ENCODE results near the gene COQ5. TPM values are rescaled to one million over a fixed set of nuclear protein-coding genes. Genes with fewer than 3 reads are reported as not detected.

Gene COQ5
- total and polyA plus RNA-seq, 9 donors = 20.7 to 34.0 (median 22.7) TPM

DNA sequence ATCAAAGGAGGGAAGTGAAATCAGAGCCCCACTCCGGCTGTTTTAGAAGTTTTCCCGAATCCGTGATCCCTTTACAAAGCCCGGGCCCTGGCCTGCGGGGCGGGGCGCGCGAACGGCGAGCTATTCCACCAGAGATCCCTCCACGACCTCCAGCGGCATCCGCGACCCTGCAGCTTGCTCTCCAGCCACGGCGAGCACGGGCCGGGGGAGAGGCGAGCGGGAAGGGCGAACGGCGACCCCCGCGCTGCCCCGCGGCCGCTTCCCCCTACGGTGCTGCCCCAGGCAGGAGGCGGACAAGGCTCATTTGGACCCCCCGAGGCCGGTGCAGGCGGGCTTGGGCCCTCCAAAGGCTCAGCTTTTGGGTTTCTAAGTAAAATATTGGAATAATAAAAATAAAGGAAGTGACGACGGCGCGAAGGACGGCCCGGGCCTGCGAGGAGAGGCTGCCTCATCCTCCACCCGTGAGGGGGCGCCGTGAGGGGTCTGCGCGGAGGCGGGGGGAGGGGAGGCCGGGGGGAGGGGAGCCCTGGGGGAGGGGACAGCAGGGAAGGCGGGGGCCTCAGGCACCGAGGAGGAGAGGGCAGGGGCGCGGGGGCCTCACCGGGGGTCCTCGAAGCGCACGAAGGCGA, 60.0 kb downstream of the COQ5 start:
- Histone ChIP-seq H3K9me3 (no peaks in the 10 kb centered on the region), H3K27me3 (no peaks in the 10 kb centered on the region), H3K27ac (peak overlapping the region; percentile 87 to 89), H3K4me1 (ENCODE audit: insufficient read depth) (peaks cover 9% of the 10 kb centered on the region), H3K36me3 (no peaks in the 10 kb centered on the region), H3K4me3 (peak overlapping the region; percentile 79)
- TF ChIP-seq, protein P1, sequence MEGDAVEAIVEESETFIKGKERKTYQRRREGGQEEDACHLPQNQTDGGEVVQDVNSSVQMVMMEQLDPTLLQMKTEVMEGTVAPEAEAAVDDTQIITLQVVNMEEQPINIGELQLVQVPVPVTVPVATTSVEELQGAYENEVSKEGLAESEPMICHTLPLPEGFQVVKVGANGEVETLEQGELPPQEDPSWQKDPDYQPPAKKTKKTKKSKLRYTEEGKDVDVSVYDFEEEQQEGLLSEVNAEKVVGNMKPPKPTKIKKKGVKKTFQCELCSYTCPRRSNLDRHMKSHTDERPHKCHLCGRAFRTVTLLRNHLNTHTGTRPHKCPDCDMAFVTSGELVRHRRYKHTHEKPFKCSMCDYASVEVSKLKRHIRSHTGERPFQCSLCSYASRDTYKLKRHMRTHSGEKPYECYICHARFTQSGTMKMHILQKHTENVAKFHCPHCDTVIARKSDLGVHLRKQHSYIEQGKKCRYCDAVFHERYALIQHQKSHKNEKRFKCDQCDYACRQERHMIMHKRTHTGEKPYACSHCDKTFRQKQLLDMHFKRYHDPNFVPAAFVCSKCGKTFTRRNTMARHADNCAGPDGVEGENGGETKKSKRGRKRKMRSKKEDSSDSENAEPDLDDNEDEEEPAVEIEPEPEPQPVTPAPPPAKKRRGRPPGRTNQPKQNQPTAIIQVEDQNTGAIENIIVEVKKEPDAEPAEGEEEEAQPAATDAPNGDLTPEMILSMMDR (IDR thresholded peaks at IDR 0.05) = no peak
- TF ChIP-seq POLR2A (IDR thresholded peaks at IDR 0.05) = no peak
- 0 to 1% (median 1%) methylated on average over 45 to 57 of the region's 57 CpGs for WGBS, 3 donors
- peak; percentile 37 to 70 (median 62) for DNase-seq
- intact Hi-C loops (cut with DNase I) = no loop called here

DNA sequence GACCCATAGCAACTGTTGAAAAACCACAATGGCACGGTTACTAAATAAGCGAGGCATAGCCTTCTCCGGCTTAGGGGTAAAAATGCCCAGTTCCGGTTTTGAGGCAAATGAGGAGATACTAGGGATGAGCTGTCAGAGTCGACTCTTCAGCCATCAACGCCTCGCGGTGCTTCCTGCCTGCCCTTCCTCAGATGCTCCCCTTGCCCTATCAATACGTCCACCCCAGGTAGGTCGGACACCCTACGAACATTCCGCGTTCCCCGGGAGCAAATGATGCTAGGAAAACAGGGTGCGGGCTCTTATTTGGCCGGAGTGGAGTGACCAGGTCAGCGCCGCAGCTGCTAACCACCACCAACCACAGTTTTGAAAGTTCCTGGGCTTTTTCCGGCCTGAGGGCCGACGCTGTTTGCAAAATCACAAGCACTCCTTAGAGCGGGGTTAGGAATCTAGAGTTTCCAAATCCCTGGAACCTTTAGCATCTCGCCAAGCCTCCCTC, 60.6 kb downstream of the COQ5 start:
- Histone ChIP-seq H3K27ac (peak overlapping the region; percentile 87 to 89), H3K27me3 (no peaks in the 10 kb centered on the region), H3K9me3 (no peaks in the 10 kb centered on the region), H3K4me3 (peak overlapping the region; percentile 79), H3K36me3 (no peaks in the 10 kb centered on the region), H3K4me1 (ENCODE audit: insufficient read depth) (peaks cover 9% of the 10 kb centered on the region)
- TF ChIP-seq, protein P1 (IDR thresholded peaks at IDR 0.05) = no peak
- no peak for TF ChIP-seq POLR2A (IDR thresholded peaks at IDR 0.05)
- peak in 4 of 5 donors; percentile 30 to 59 (median 45) for DNase-seq
- WGBS, 3 donors = 1% methylated on average over 22 to 23 of the region's 23 CpGs
- intact Hi-C loops (cut with DNase I) = no loop called here

GRCh38 chr12:120467439-120467838, 61.5 kb downstream of the COQ5 start:
- H3K36me3 ChIP-seq = no peaks in the 10 kb centered on the region
- WGBS, 3 donors = 81 to 86% (median 83%) methylated on average over 6 of the region's 6 CpGs
- H3K4me1 ChIP-seq (ENCODE audit: insufficient read depth) = peaks cover 9% of the 10 kb centered on the region
- intact Hi-C loops (cut with DNase I) = no loop called here
- no peak for DNase-seq
- no peak overlapping the region for H3K4me3 ChIP-seq
- H3K27me3 ChIP-seq = no peaks in the 10 kb centered on the region
- no peak overlapping the region for H3K27ac ChIP-seq
- TF ChIP-seq, protein P1 (IDR thresholded peaks at IDR 0.05) = no peak
- H3K9me3 ChIP-seq = no peaks in the 10 kb centered on the region

GRCh38 chr12:120466560-120467315, 62.2 kb downstream of the COQ5 start:
- Histone ChIP-seq H3K27me3 (no peaks in the 10 kb centered on the region), H3K9me3 (no peaks in the 10 kb centered on the region), H3K4me1 (ENCODE audit: insufficient read depth) (peaks cover 9% of the 10 kb centered on the region), H3K4me3 (no peak overlapping the region), H3K27ac (no peak overlapping the region), H3K36me3 (no peaks in the 10 kb centered on the region)
- 40 to 46% (median 41%) methylated on average over 8 of the region's 8 CpGs for WGBS, 3 donors
- no peak for TF ChIP-seq POLR2A (IDR thresholded peaks at IDR 0.05)
- TF ChIP-seq EP300 (IDR thresholded peaks at IDR 0.05) = no peak
- TF ChIP-seq, protein P1 (IDR thresholded peaks at IDR 0.05) = peak in 1 of 3 donors; percentile 18
- DNase-seq = peak in 4 of 5 donors; percentile 18 to 58 (median 44)
- intact Hi-C loops (cut with DNase I) = no loop called here
